Stimulated activated CD8-positive, alpha-beta memory T cell treated with anti-CD3 and anti-CD28 coated beads, Interleukin-15, amount 100 ng/mL, for 1 hour (primary cell): ENCODE measurements around the gene HMG20B.

Experiments used
- DNase-seq: peaks from one replicate; pipeline ENCODE4 v3.0.0-alpha.2; 2020; ENCODE audit warnings: low read depth

HMG20B gene

GRCh38 chr19:3585301-3586126, 12.8 kb downstream of the HMG20B start, which contains the start of gene GIPC3:
TSS of gene GIPC3 (plus strand) at chr19:3585478. CDS start at chr19:3585598, 120 bp downstream.
- no peak for DNase-seq

- DNase-seq, result no peak
Measured at GRCh38 chr19:3586127-3586626, 13.4 kb downstream of the HMG20B start.

- no peak for DNase-seq
Measured at GRCh38 chr19:3586707-3587346, 14.1 kb downstream of the HMG20B start.

GRCh38 chr19:3589439-3589838, 16.7 kb downstream of the HMG20B start:
- DNase-seq, result no peak

- DNase-seq, result no peak
Measured at GRCh38 chr19:3589949-3590348, 17.2 kb downstream of the HMG20B start.

- no peak for DNase-seq
Measured at GRCh38 chr19:3590991-3591659, 18.4 kb downstream of the HMG20B start.

GRCh38 chr19:3591876-3592613, 19.3 kb downstream of the HMG20B start:
- DNase-seq, result no peak

GRCh38 chr19:3593156-3593555, 20.4 kb downstream of the HMG20B start:
- no peak for DNase-seq

- no peak for DNase-seq
Measured at GRCh38 chr19:3595521-3596061, 22.8 kb downstream of the HMG20B start.

GRCh38 chr19:3599776-3600187, 27.0 kb downstream of the HMG20B start:
- no peak for DNase-seq

GRCh38 chr19:3601021-3601420, 28.3 kb downstream of the HMG20B start:
- no peak for DNase-seq

GRCh38 chr19:3603121-3603811, 30.5 kb downstream of the HMG20B start:
- no peak for DNase-seq

GRCh38 chr19:3604227-3604986, 31.7 kb downstream of the HMG20B start:
- no peak for DNase-seq

GRCh38 chr19:3604987-3605343, 32.2 kb downstream of the HMG20B start:
- no peak for DNase-seq

- DNase-seq, result no peak
Measured at GRCh38 chr19:3605361-3605760, 32.6 kb downstream of the HMG20B start.

GRCh38 chr19:3605770-3606169, 33.0 kb downstream of the HMG20B start:
- no peak for DNase-seq

- DNase-seq, result no peak
Measured at GRCh38 chr19:3606174-3606689, 33.5 kb downstream of the HMG20B start.

GRCh38 chr19:3606690-3607289, 34.0 kb downstream of the HMG20B start, which contains the start of gene TBXA2R:
TSS of gene TBXA2R (minus strand) at chr19:3606875. CDS start at chr19:3600634, 6,241 bp downstream.
- DNase-seq, result peak; percentile 24

- DNase-seq, result no peak
Measured at GRCh38 chr19:3607303-3608078, 34.7 kb downstream of the HMG20B start.
